PC-3 (cell line): Measurements from ENCODE around the gene TEPSIN. TPM values are rescaled to one million over a fixed set of nuclear protein-coding genes. Genes with fewer than 3 reads are reported as not detected.
A peak's percentile ranks its signal among the peaks of the same experiment; 100 is the strongest.

Experiments used
- ATAC-seq: fragments of 200-7000 bp; cut with Tn5 transposase; 2 replicates; pipeline ENCODE4 v1.9.1; 2020; ENCODE audit warnings: mild to moderate bottlenecking, moderate library complexity
- Bru-seq: library from RNA; stranded (reverse); fragments of 400-500 nt; gene quantifications from one replicate; lab custom pipeline; 2021; lab: Mats Ljungman, UMichigan
- BruChase-seq, 2 experiments: library from RNA; stranded (reverse); fragments of 400-500 nt; gene quantifications; one replicate each; lab custom pipeline; 2021; lab: Mats Ljungman, UMichigan
- BruUV-seq: library from RNA; stranded (reverse); fragments of 400-500 nt; replicated peaks from 2 replicates; lab custom pipeline; 2021; lab: Mats Ljungman, UMichigan
- CTCF ChIA-PET: fragments of 300-600 bp; sonication (Branson Sonifier 250); formaldehyde crosslinking; loops from one replicate; lab custom pipeline; 2022; ENCODE audit warnings: antibody characterized with exemption; lab: Charles Lee
- POLR2A ChIA-PET: fragments of 300-600 bp; sonication (Branson Sonifier 250); formaldehyde crosslinking; loops from one replicate; lab custom pipeline; 2022; ENCODE audit warnings: antibody characterized with exemption; ENCODE audit not compliant: unreplicated experiment; lab: Charles Lee
- DNase-seq: peaks from one replicate; pipeline ENCODE4 v3.0.0-alpha.2; 2015
- H2AFZ ChIP-seq: fragments of 300-600 bp; sonication (generic); 2 replicates; pipeline ENCODE4 v1.6.0; 2016; ENCODE audit warnings: antibody characterized with exemption, low read length
- H3F3A ChIP-seq: fragments of 300-600 bp; sonication (generic); one replicate; pipeline ENCODE4 v1.6.0; 2017; ENCODE audit warnings: antibody characterized with exemption, low read length, control low read depth, mild to moderate bottlenecking; ENCODE audit not compliant: unreplicated experiment
- H3K27ac ChIP-seq: fragments of 300-600 bp; sonication (generic); 2 replicates; pipeline ENCODE4 v1.5.1; 2016; ENCODE audit warnings: mild to moderate bottlenecking, low read length
- H3K27me3 ChIP-seq: fragments of 300-600 bp; sonication (generic); 2 replicates; pipeline ENCODE4 v1.6.1; 2016; ENCODE audit warnings: low read length, mixed read lengths
- H3K36me3 ChIP-seq: fragments of 300-600 bp; sonication (generic); 2 replicates; pipeline ENCODE4 v1.6.1; 2016; ENCODE audit warnings: low read depth, mixed run types, low read length, mixed read lengths
- H3K4me1 ChIP-seq: fragments of 300-600 bp; sonication (generic); 2 replicates; pipeline ENCODE4 v1.5.1; 2016; ENCODE audit warnings: low read length; ENCODE audit not compliant: insufficient read depth
- H3K4me2 ChIP-seq: fragments of 300-600 bp; sonication (generic); 2 replicates; pipeline ENCODE4 v1.6.0; 2016; ENCODE audit warnings: low read length
- H3K4me3 ChIP-seq: fragments of 300-600 bp; sonication (generic); 2 replicates; pipeline ENCODE4 v1.5.1; 2016; ENCODE audit warnings: mild to moderate bottlenecking, low read length, mixed read lengths
- H3K79me2 ChIP-seq: fragments of 300-600 bp; sonication (generic); 2 replicates; pipeline ENCODE4 v1.6.1; 2017; ENCODE audit warnings: low read length, mixed read lengths
- H3K9ac ChIP-seq: fragments of 300-600 bp; sonication (generic); 2 replicates; pipeline ENCODE4 v1.6.0; 2016; ENCODE audit warnings: mild to moderate bottlenecking, low read length
- H3K9me2 ChIP-seq: fragments of 300-600 bp; sonication (generic); replicated peaks from 2 replicates; pipeline ENCODE4 v1.6.1; 2016; ENCODE audit warnings: mixed run types, low read length, mixed read lengths
- H3K9me3 ChIP-seq: fragments of 300-600 bp; sonication (generic); 2 replicates; pipeline ENCODE4 v1.6.1; 2016; ENCODE audit warnings: low read length, mixed read lengths
- H4K20me1 ChIP-seq: fragments of 300-600 bp; sonication (generic); 2 replicates; pipeline ENCODE4 v1.6.1; 2016; ENCODE audit warnings: low read length, mixed read lengths
- EZH2 ChIP-seq: fragments of 300-600 bp; sonication (generic); IDR thresholded peaks from one replicate; pipeline ENCODE4 v1.6.1; 2017; ENCODE audit warnings: antibody characterized with exemption, mild to moderate bottlenecking, low read length; ENCODE audit not compliant: unreplicated experiment
- EZH2phosphoT487 ChIP-seq: fragments of 300-600 bp; sonication (generic); IDR thresholded peaks from 2 replicates; pipeline ENCODE4 v1.6.1; 2018; ENCODE audit warnings: mild to moderate bottlenecking, antibody characterized with exemption, low read length, borderline replicate concordance
- intact Hi-C: fragments of 100-400 bp; cut with micrococcal nuclease; formaldehyde crosslinking; loops from 2 replicates; pipeline ENCODE4 v1.9.0; 2023
- long read RNA-seq: library from polyadenylated mRNA; unstranded; transcript quantifications from one replicate; pipeline ENCODE4 v2.0.0, GENCODE V29; 2021; ENCODE audit not compliant: unreplicated experiment
- total RNA-seq: library from RNA; depleted of rRNA; stranded (reverse); fragments of >200 nt; gene quantifications from 2 replicates; pipeline ENCODE4 v1.2.3, GENCODE V29; 2014; rRNA removed
- TF ChIP-seq, protein P1 (sequence below): fragments of 300-600 bp; sonication (generic); conservative IDR thresholded peaks from 2 replicates; pipeline ENCODE4 v1.5.1; 2017; ENCODE audit warnings: antibody characterized with exemption, low read depth, mild to moderate bottlenecking, low read length

TEPSIN gene, protein sequence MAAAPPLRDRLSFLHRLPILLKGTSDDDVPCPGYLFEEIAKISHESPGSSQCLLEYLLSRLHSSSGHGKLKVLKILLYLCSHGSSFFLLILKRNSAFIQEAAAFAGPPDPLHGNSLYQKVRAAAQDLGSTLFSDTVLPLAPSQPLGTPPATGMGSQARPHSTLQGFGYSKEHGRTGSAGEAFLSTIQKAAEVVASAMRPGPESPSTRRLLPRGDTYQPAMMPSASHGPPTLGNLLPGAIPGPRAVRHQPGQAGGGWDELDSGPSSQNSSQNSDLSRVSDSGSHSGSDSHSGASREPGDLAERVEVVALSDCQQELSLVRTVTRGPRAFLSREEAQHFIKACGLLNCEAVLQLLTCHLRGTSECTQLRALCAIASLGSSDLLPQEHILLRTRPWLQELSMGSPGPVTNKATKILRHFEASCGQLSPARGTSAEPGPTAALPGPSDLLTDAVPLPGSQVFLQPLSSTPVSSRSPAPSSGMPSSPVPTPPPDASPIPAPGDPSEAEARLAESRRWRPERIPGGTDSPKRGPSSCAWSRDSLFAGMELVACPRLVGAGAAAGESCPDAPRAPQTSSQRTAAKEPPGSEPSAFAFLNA
- total RNA-seq (28.8 and 44.1 TPM in 2 replicates), Bru-seq, nascent RNA (percentile 50 among the genes with signal in this experiment), BruChase-seq, experiment 1, labeled RNA remaining after a 6-hour chase (percentile 64 among the genes with signal in this experiment), BruChase-seq, experiment 2, labeled RNA remaining after a 2-hour chase (percentile 65 among the genes with signal in this experiment)
- long read RNA-seq, partial matches to known transcripts, result 4 of 35 reads
- long read RNA-seq, other reads (novel, unspliced or antisense), result 27 of 35 reads

DNA sequence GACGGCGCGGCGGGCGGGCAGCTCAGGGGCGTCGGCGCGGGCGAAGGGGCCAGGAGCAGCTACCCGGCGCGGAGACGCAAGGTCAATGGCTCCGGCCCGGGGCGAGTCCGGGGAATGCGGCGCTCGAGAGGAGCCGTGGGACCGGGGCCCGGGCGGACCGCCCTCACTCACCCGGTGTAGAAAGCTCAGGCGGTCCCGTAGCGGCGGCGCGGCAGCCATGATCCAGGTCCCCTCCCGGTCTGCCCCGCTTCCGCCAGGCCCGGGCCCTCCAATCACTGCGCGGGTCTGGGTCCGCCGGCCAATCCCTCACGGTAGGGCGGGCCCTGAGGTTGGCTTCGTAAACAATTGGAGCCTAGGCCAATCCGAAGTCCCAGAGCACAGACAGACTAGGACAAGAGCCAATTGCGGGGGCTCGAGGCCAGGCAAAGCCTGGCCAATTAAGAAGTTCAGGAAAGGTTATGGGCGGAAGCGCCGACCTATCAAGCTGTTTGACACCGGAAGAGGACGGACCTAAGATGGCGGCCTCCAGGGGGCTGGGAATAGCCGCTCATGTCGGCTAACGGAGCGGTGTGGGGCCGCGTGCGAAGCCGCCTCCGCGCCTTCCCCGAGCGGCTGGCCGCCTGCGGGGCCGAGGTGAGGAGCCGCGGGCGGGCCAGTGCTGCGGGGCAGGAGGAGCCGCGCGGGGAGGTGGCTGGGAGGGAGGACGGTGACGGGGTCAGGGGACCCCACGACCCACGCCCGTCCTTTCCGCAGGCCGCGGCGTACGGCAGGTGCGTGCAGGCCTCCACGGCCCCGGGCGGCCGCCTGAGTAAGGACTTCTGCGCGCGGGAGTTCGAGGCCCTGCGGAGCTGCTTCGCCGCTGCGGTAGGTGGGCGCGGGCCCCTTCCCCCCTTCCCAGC lies at the start of gene TEPSIN, which contains the start of gene NDUFAF8:
Gene TEPSIN (minus strand): TSS at position 241 of the 899 bp plus-strand sequence. CDS start 22 bp downstream, at position 219.
Gene NDUFAF8 (plus strand): TSS at position 504 of the 899 bp plus-strand sequence. CDS start 46 bp downstream, at position 550.
- peak within 1 kb of the TSS; percentile 89 for H3K9ac ChIP-seq
- H3K36me3 ChIP-seq, result no peaks in the 10 kb centered on the region; the same call in 1 of the 2 replicates
- H3K27ac ChIP-seq, result peak within 1 kb of the TSS; percentile 19
- intact Hi-C loops, result loop anchor here (1.0 kb wide), 1 partner anchor 16 kb away; no protein-coding TSS in a partner anchor
- ATAC-seq, result peak; percentile 96
- peak within 1 kb of the TSS; percentile 97 for H3K4me2 ChIP-seq
- TF ChIP-seq EZH2 (no peak), EZH2phosphoT487 (no peak)
- TF ChIP-seq, protein P1, sequence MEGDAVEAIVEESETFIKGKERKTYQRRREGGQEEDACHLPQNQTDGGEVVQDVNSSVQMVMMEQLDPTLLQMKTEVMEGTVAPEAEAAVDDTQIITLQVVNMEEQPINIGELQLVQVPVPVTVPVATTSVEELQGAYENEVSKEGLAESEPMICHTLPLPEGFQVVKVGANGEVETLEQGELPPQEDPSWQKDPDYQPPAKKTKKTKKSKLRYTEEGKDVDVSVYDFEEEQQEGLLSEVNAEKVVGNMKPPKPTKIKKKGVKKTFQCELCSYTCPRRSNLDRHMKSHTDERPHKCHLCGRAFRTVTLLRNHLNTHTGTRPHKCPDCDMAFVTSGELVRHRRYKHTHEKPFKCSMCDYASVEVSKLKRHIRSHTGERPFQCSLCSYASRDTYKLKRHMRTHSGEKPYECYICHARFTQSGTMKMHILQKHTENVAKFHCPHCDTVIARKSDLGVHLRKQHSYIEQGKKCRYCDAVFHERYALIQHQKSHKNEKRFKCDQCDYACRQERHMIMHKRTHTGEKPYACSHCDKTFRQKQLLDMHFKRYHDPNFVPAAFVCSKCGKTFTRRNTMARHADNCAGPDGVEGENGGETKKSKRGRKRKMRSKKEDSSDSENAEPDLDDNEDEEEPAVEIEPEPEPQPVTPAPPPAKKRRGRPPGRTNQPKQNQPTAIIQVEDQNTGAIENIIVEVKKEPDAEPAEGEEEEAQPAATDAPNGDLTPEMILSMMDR, result no peak
- POLR2A ChIA-PET, result interaction anchor here (0.5 to 1.0 kb wide), 4 partner anchors 16 to 183 kb away, joined by 3 to 4 read pairs (median 3); partner anchors contain the start of gene SLC38A10
- H3K9me3 ChIP-seq, result no peaks in the 10 kb centered on the region
- H3K27me3 ChIP-seq, result no peaks in the 10 kb centered on the region
- peaks cover 45% of the 10 kb centered on the region for H3K79me2 ChIP-seq
- peaks cover 18% of the 10 kb centered on the region; the same call in 1 of the 2 replicates for H3K4me1 ChIP-seq
- peak within 1 kb of the TSS; percentile 79 for H2AFZ ChIP-seq
- H3K9me2 ChIP-seq, result no peaks in the 10 kb centered on the region
- H4K20me1 ChIP-seq, result no peaks in the 10 kb centered on the region
- DNase-seq, result peak; percentile 99
- peak within 1 kb of the TSS; percentile 77 for H3K4me3 ChIP-seq
- BruUV-seq, result no TSS peak
- CTCF ChIA-PET, result interaction anchor here (0.8 to 1.0 kb wide), 2 partner anchors 16 to 245 kb away, joined by 3 read pairs; partner anchors contain the start of gene CEP131
- H3F3A ChIP-seq, result no peaks in the 10 kb centered on the region

DNA sequence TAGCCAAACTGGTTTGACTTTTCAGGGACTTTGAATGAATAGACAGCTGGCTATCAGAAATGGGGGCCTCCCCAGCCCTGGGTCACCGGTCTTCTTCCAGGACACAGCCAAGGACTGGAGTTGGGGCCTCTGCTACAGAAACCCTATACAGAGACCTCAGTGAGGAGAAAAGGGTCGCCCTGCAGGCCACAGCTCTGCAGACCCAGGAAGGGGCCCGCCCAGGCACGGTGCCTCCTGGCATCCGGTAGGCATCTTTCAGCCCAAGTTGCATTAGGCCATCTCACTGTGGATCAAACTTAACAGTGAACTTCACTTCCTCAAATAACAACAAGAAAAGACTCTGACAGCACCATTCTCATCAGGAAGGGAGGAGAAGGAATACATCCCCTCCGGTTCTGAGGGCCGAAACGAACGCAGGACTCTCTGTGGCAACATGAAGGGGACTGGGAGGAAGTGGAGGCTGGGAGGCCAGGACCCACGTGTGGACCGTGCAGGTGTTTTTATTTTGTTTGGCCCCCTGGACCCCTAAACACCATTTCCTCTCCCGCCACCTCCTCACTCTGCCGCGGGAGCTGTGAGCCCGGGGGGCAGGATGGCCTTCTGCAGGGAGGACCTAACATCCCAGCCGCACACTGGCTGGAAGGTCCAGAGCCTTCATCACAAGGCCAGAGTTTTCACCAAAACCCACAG lies 49.0 kb upstream of the TEPSIN start:
- no peak for ATAC-seq
- no peak for TF ChIP-seq EZH2phosphoT487
- TF ChIP-seq, protein P1, result no peak
- no peak for TF ChIP-seq EZH2
- Histone ChIP-seq H3K9ac (no peak overlapping the region), H3K36me3 (peaks cover 5% of the 10 kb centered on the region; the same call in 1 of the 2 replicates), H2AFZ (no peak overlapping the region), H4K20me1 (no peaks in the 10 kb centered on the region), H3K4me1 (no peaks in the 10 kb centered on the region), H3K27me3 (no peaks in the 10 kb centered on the region), H3K9me2 (no peaks in the 10 kb centered on the region), H3K9me3 (no peaks in the 10 kb centered on the region), H3K27ac (no peak overlapping the region), H3K4me3 (no peak overlapping the region), H3K79me2 (peaks cover 76% of the 10 kb centered on the region), H3F3A (no peaks in the 10 kb centered on the region), H3K4me2 (no peak overlapping the region)
- intact Hi-C loops, result no loop called here
- CTCF ChIA-PET, result no interaction called here
- DNase-seq, result no peak
- POLR2A ChIA-PET, result no interaction called here
- no TSS peak for BruUV-seq
